Frontal cortex (tissue), 1 donor: Measurements from ENCODE around the gene PCDHA13. TPM values are rescaled to one million over a fixed set of nuclear protein-coding genes. Genes with fewer than 3 reads are reported as not detected.

Experiments
- total RNA-seq: library from RNA; depleted of rRNA; stranded (reverse); fragments of >200 nt; gene quantifications from one replicate; pipeline ENCODE4 v1.2.3, GENCODE V29; 2014

PCDHA13 gene
- total RNA-seq, 1 donor from 2014 or later: 13.5 TPM

Other genes with a start within 250 kb of the PCDHA13 start
- 11.4 TPM for gene CD14, start 248.9 kb upstream of the PCDHA13 start, total RNA-seq
- gene TMCO6, start 242.7 kb upstream of the PCDHA13 start, total RNA-seq: 5.7 TPM
- 28.5 TPM for gene NDUFA2, start 234.5 kb upstream of the PCDHA13 start, total RNA-seq
- gene IK, start 234.3 kb upstream of the PCDHA13 start, total RNA-seq: 83.6 TPM
- gene WDR55, start 217.2 kb upstream of the PCDHA13 start, total RNA-seq: 12.6 TPM
- 0.82 TPM for gene DND1, start 208.5 kb upstream of the PCDHA13 start, total RNA-seq
- gene HARS1, start 190.8 kb upstream of the PCDHA13 start, total RNA-seq: 74.2 TPM
- 25.7 TPM for gene HARS2, start 190.7 kb upstream of the PCDHA13 start, total RNA-seq
- gene ZMAT2, start 181.7 kb upstream of the PCDHA13 start, total RNA-seq: 68.1 TPM
- gene PCDHA1, start 96.0 kb upstream of the PCDHA13 start, total RNA-seq: 8.6 TPM
- gene PCDHA2, start 87.3 kb upstream of the PCDHA13 start, total RNA-seq: 10.6 TPM
- gene PCDHA3, start 81.1 kb upstream of the PCDHA13 start, total RNA-seq: 16.3 TPM
- gene PCDHA4, start 75.1 kb upstream of the PCDHA13 start, total RNA-seq: 12.2 TPM
- 8.2 TPM for gene PCDHA5, start 60.5 kb upstream of the PCDHA13 start, total RNA-seq
- gene PCDHA6, start 54.2 kb upstream of the PCDHA13 start, total RNA-seq: 17.1 TPM
- gene PCDHA7, start 47.9 kb upstream of the PCDHA13 start, total RNA-seq: 15.5 TPM
- 8.2 TPM for gene PCDHA8, start 40.9 kb upstream of the PCDHA13 start, total RNA-seq
- 9.8 TPM for gene PCDHA9, start 33.7 kb upstream of the PCDHA13 start, total RNA-seq
- gene PCDHA10, start 26.2 kb upstream of the PCDHA13 start, total RNA-seq: 10.6 TPM
- 29.3 TPM for gene PCDHA11, start 13.2 kb upstream of the PCDHA13 start, total RNA-seq
- gene PCDHA12, start 6.8 kb upstream of the PCDHA13 start, total RNA-seq: 11.0 TPM
- 76.2 TPM for gene PCDHAC1, start 44.2 kb downstream of the PCDHA13 start, total RNA-seq
- 29.8 TPM for gene PCDHAC2, start 84.4 kb downstream of the PCDHA13 start, total RNA-seq
- gene PCDHB1, start 169.2 kb downstream of the PCDHA13 start, total RNA-seq: 0.82 TPM
- 13.0 TPM for gene PCDHB2, start 212.5 kb downstream of the PCDHA13 start, total RNA-seq
- 11.0 TPM for gene PCDHB3, start 218.3 kb downstream of the PCDHA13 start, total RNA-seq
- 4.5 TPM for gene PCDHB4, start 239.7 kb downstream of the PCDHA13 start, total RNA-seq